H1 (cell line): Measurements from ENCODE around the gene CMBL.

Source experiments
- CEBPB ChIP-seq: IDR thresholded peaks from 2 replicates; pipeline ENCODE4 v1.6.1; 2012; ENCODE audit warnings: low read depth, low read length
- CHD7 ChIP-seq: fragments of 300-600 bp; sonication (generic); IDR thresholded peaks from 2 replicates; pipeline ENCODE4 v1.7.1; 2012; ENCODE audit warnings: low read length, moderate library complexity, mild to moderate bottlenecking, inconsistent platforms; ENCODE audit not compliant: insufficient replicate concordance
- HDAC2 ChIP-seq, 2 experiments: fragments of 300-600 bp in 1 of 2; sonication (generic) in 1 of 2; IDR thresholded peaks; 2 replicates each; pipeline ENCODE4 v1.6.1; 2011 to 2012; ENCODE audit warnings: low read depth in 2 of 2, low read length in 2 of 2, mild to moderate bottlenecking in 2 of 2, moderate library complexity in 2 of 2, borderline replicate concordance in 1 of 2, inconsistent platforms in 1 of 2
- KDM4A ChIP-seq: IDR thresholded peaks from one replicate; pipeline ENCODE4 v1.7.1; 2012; ENCODE audit warnings: low read depth, mild to moderate bottlenecking, moderate library complexity, low read length, inconsistent platforms; ENCODE audit not compliant: severe bottlenecking
- RBBP5 ChIP-seq: IDR thresholded peaks from 2 replicates; pipeline ENCODE4 v1.7.1; 2012; ENCODE audit warnings: low read depth, mild to moderate bottlenecking, inconsistent platforms, low read length, moderate library complexity, borderline replicate concordance
- TAF1 ChIP-seq: IDR thresholded peaks from 2 replicates; pipeline ENCODE4 v1.6.1; 2011; ENCODE audit warnings: mild to moderate bottlenecking, low read depth, low read length
- TCF12 ChIP-seq: IDR thresholded peaks from 2 replicates; pipeline ENCODE4 v1.6.1; 2011; ENCODE audit warnings: low read depth, mild to moderate bottlenecking, low read length
- TF ChIP-seq, protein P1 (sequence below), 3 experiments: IDR thresholded peaks; 1 replicate in 2 of 3; 2 replicates in 1 of 3; pipeline versions ENCODE4 v1.5.1 to v1.6.1; 2011; ENCODE audit warnings: low read length in 3 of 3, mild to moderate bottlenecking in 3 of 3, inconsistent platforms in 2 of 3, low read depth in 1 of 3, moderate library complexity in 1 of 3; ENCODE audit not compliant: insufficient read depth in 1 of 3; ENCODE audit errors: control extremely low read depth in 1 of 3

- TF ChIP-seq, protein P1, sequence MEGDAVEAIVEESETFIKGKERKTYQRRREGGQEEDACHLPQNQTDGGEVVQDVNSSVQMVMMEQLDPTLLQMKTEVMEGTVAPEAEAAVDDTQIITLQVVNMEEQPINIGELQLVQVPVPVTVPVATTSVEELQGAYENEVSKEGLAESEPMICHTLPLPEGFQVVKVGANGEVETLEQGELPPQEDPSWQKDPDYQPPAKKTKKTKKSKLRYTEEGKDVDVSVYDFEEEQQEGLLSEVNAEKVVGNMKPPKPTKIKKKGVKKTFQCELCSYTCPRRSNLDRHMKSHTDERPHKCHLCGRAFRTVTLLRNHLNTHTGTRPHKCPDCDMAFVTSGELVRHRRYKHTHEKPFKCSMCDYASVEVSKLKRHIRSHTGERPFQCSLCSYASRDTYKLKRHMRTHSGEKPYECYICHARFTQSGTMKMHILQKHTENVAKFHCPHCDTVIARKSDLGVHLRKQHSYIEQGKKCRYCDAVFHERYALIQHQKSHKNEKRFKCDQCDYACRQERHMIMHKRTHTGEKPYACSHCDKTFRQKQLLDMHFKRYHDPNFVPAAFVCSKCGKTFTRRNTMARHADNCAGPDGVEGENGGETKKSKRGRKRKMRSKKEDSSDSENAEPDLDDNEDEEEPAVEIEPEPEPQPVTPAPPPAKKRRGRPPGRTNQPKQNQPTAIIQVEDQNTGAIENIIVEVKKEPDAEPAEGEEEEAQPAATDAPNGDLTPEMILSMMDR (IDR thresholded peaks at IDR 0.05; ENCODE audit: control extremely low read depth in 1 of 3, insufficient read depth in 1 of 3, low read depth in 1 of 3, low read length in 3 of 3): no peak
- TF ChIP-seq RBBP5 (no peak), KDM4A (no peak), TCF12 (no peak), TAF1 (no peak), CHD7 (no peak), CEBPB (no peak), HDAC2 (IDR thresholded peaks at IDR 0.05; ENCODE audit: borderline replicate concordance in 1 of 2, low read depth in 2 of 2, low read length in 2 of 2) (no peak)
These were observed 17.0 kb upstream of the CMBL start for GRCh38 chr5:10324518-10325370.
